GM19239 (cell line): ENCODE measurements around the gene ELP1.
"Not testable (repeated sequence)": the region's sequence is repeated elsewhere in the genome, so short reads cannot be mapped to it uniquely, and the experiment has no call there.

ENCODE experiments used
- DNase-seq: peaks from one replicate; pipeline ENCODE4 v3.0.0; 2011; ENCODE audit warnings: low spot score; ENCODE audit not compliant: insufficient read length
- FAIRE-seq: peaks from 2 replicates; lab custom pipeline; 2011; peaks lifted over from hg19 to GRCh38; lab: Jason Lieb, UNC

ELP1 gene

DNA sequence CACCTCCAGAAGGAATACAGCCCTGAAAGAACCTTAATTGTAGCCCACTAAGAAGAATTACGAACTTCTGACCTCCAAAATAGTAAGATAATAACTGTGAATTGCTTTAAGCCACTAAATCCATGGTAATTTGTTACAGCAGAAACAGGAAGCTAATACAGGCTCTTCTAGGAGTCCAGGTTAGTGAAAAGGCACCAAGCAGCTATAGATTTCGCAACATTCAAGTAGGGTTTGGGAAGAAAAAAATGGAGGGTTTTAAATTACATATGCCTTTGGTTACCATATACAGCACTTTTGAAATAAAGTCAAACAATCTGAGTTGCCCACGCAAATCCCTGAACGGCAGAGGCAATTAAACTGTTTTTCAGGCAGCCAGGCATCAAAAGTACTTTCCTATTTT, 73.6 kb downstream of the ELP1 start:
- DNase-seq (no peak), FAIRE-seq (no peak)

DNA sequence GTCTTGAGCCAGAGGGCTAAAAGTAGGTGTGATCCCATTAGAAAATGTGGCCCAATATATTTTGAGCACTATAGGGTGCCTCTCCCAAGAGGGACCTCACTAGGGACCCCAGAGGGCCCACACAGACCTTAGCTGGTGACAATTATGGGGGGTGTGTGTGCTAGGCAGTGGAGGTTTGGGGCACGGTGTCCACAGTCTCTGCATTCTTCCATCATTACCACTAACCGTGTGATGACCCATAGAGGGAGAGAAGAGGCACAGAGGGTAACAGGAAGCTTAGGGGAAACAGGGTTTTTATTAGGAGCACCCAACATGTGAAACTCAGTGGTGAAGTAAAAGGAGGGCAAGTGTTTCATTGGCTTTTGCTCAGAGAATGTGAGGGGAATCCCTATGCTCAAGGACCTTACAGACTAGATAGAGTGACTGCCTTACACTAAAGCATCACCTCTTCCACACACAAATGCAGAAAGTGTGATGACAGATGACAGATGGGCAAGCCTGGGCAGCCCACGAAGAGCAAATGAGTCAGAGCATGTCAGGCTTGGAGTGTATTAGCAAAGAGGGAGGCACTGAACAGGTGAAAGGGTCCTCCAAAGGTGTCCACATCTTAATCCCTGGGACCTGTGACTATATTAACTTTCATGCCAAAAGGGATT, 74.3 kb downstream of the ELP1 start:
- no peak for DNase-seq

DNA sequence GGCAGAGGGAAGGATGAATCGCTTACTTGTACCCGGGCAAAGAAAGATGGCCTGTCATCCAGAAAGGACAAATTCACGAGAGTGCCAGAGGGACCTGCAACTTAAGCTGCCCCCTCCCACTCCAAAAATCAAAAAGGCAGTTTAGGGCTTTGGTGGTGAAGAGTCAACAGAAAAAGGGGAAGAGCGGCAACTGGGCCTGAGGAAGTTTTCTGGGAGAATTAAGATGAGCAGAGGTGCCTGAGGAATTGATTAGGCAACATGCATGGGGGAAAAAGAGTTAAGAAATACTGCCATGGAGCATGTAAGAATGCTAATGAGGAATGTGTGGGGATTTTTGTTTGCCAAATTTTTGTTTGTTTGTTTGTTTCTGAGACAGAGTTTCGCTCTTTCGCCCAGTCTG, 76.4 kb downstream of the ELP1 start:
- no peak for DNase-seq
- FAIRE-seq: no peak

More for the DNA sequence above, 74.3 kb downstream of the ELP1 start:
- no peak for FAIRE-seq

DNA sequence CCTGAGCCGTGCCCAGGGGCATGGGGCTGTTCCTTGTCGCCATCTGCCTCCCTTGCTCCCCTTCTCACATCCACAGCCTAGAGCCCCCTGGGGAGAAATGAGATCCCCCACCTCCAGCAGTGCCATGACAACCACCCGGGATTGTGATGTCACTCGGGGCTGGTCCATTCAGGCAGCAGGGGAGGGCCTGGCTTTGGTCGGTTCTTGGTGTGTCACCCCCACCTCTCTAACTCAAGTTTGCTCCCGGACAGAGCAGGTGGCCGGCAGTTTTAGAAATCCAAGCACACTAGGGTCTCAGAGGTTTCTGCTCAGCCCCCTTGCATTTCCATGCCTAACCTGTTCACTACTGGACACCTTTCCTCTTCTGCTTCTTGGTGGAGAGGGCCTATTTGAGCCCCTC, 78.0 kb downstream of the ELP1 start, which contains the start of gene ACTL7B:
TSS of gene ACTL7B (minus strand) at position 99 of the 400 bp plus-strand sequence. CDS start at position 43, 56 bp downstream.
- FAIRE-seq (no peak), DNase-seq (no peak)

DNA sequence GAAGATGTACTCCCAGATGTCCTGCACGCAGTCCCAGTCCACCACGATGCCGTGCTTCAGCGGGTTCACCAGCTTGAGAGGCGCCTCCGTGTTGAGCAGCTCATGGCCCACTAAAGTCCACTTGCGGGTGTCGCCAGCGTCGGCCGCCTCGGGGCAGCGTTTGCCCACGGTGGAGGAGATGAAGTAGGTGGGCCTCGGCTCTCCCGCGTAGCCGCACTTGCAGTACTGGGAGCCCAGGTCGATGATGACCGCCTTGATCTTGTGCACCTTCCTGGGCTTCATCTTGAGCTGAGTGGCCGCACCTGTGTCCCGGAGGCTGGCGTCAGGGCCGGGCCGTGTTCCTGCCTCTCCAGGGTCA, 78.4 kb downstream of the ELP1 start:
- no peak for FAIRE-seq
- DNase-seq: no peak

DNA sequence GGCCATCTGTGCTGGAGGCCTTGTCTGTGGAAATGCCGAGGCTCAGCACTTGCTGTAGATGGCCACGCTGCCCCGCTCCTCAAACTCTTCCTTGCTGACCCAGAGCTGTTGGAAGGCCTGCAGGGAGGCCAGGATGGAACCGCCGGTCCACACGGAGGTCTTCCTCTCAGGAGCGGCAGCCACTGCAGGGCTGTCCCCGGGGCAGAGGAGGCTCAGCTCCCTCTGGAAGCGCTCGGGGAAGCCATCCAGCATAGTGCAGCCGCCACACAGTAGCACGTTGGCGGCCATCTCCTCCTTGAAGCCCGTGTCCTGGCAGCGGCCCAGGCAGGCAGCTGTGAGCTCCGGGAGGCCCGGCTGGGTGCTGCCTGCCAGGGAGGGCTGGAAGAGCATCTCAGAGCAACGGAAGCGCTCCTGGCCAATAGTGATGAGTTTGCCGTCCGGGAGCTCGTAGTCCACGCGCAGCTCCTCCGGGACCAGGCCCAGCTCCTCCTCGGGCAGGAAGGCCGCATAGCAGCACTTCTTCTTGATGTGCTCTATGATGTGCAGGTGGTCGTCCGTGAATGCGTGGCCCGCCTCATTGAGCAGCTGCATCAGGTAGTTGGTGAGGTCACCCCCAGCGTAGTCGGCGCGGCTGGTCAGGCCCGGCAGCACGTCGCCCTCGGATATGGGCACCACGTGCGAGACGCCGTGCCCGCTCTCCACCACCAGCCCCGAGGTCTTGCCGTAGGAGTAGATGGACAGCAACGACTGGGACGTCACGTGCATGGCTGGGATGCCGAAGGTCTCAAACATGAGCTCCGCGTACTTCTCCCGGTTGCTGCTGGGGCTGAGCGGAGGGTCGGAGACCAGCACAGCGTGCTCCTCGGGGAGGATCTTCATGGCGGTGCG, 79.0 kb downstream of the ELP1 start:
- FAIRE-seq (no peak), DNase-seq (no peak)

DNA sequence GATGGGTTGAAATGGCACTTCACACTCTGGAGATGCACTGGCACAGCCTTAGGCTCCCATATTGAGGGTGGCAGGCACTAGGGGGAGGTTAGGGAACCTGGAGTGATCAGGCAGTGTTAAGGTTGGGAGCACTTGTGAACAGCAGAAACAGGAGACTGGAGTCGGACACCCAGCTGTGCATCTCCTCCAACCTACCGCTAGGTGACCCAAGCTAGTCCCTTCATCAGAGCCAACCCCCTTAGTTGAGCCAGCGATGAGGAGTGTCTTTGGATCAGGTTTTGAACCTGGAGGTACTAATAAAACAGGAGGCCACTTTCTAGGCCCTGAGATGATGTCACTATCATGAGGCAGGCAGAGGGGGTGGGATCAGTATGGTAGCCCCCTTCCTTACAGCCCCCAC, 79.8 kb downstream of the ELP1 start:
- FAIRE-seq: no peak
- DNase-seq: no peak

DNA sequence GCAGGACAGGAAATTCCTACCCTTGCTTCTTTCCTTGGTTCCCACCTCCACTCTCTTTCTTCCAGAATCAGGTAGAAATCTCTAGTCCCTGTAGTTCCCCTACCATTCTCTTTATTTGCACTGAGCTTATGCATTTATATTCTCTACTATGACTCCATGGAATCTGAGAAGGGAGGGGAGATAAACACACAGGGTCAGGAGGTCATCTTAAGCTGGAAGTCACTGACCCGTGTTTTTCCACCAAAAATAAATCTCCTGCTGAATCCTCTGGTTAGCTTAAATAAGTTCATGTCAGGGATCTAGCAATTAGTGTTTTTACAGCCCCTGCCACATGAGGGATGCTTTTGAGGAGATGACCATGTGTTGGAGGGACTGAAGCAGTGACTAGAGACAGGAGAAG, 81.8 kb downstream of the ELP1 start:
- FAIRE-seq (no peak), DNase-seq (no peak)

DNA sequence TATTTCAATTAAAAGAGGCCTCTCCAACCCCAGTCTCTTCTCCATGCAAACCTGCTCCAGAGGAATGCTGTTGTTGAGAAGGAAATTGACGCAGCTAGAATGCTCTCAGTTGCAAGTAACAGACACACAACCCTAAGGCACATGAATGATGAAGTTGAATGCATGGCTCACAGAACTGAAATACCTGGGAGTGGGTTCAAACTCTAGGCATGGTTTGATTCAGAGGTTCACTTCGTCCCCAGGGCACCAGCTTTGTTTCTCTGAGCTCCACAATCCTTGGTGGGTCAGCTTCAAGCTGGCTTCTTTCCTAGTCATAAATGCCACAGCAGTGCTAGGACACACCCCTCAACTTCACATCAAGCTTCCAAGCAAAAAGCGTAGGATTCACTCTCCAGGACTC, 82.8 kb downstream of the ELP1 start:
- FAIRE-seq (no peak), DNase-seq (no peak)

DNA sequence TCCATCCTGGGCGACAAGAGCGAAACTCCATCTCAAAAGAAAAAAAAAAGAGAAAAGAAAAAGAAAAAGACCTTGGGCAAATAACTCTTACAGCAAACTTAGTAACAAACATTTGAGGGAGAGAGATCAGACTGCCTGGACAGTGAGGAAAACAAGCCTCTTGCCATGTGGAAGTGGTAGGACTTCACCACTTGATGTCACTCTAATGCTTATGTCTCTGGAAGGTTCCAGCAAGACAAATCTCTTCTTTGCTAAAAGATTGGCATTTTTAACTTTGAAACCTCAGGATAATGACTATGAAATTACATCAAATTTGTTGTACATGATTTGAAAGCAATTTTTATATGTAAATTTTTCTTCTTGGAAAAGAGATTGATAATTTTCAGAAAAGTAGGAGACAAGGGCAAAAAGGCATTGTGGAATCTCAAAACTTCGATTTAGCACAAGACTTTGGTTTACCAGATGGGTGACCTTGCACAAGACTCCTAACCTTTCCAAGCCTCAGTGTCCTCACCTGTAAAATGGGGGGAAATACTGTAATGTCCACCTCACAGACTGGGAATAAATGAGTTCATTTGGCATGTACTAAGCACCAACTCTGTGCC, 83.5 kb downstream of the ELP1 start:
- FAIRE-seq: no peak
- no peak for DNase-seq

DNA sequence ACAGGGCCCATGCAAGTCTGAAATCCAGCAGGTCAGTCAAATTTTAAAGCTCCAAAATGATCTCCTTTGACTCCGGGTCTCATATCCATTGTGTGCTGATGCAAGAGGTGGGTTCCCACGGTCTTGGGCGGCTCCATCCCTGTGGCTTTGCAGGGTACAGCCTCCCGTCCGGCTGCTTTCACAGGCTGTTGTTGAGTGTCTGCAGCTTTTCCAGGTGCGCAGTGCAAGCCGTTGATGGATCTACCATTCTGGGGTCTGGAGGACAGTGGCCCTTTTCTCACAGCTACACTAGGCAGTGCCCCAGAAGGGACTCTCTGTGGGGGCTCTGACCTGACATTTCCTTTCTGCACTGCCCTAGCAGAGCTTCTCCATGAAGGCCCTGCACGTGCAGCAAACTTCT, 85.6 kb downstream of the ELP1 start:
- not testable (repeated sequence) for DNase-seq, FAIRE-seq

DNA sequence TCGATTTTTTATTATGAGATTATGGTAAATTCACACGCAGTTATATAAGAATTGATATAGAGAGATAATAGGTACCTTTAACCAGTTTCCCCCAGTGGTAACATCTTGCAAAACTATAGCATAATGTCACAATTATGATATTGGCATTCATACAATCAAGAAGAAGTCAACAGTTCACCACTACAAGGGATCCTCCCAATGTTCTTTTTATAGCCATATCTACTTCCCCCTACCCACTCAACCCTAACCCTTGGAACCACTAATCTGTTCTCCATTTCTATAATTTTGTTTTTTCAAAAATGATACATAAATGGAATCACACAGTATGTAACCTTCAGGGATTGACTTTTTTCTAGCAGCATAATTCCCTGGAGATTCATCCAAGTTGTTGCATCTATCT, 88.0 kb downstream of the ELP1 start:
- FAIRE-seq: no peak
- DNase-seq: no peak

DNA sequence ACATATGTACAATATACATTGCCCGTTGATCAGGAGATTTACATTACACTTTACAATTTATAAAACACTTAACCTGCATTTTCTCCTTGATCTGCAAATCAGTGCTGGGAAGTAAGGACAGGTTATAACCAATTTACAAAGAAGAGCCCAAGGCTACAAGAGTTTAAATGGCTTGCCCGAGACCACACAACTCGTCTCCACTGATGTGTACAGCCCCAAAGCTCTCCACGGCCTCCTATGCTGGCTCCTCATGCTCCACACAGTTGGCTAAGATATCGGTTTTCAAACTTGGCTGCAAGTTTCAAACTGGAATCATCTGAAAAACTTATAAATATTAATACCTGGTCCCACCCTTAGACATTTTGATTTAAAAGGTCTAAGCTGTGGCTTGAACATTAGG, 88.4 kb downstream of the ELP1 start:
- no peak for FAIRE-seq
- no peak for DNase-seq

DNA sequence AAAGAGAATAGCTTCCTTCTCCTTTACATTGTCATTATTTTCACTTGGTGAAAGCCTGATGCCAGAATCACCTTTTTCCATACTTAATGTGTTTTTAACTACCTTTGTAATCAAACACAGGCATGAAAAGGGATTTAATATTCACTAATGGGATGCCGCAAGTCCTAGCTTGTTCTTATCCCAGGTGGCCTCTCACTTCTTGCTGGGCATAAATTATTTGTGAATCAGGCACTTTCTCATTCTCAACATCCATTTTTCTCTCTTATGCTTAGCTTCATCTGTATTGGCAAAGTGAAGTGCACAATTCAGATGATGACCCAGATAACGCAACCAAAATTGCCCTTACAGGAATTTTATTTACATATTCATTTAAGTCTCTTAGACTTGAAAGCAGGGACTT, 89.1 kb downstream of the ELP1 start:
- FAIRE-seq (no peak), DNase-seq (no peak)

DNA sequence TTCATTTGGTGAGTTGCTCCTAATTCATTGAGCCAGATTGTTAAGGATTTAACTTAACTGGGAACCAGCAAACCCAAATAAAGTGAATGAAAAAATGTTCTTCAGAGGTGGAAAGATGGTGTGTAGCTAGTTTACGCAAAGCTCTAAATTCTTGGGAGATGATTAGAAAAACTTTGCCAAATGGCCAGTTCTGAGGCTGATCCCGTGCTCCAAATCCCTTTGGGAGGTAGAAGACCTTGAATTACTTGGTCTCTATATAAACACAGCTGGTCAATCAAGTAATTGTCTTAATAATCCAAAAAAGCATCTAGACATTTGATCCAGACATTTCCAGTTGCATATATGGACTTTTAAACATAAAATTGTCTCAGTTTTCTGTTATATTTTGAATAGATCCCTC, 89.5 kb downstream of the ELP1 start:
- FAIRE-seq (no peak), DNase-seq (no peak)

DNA sequence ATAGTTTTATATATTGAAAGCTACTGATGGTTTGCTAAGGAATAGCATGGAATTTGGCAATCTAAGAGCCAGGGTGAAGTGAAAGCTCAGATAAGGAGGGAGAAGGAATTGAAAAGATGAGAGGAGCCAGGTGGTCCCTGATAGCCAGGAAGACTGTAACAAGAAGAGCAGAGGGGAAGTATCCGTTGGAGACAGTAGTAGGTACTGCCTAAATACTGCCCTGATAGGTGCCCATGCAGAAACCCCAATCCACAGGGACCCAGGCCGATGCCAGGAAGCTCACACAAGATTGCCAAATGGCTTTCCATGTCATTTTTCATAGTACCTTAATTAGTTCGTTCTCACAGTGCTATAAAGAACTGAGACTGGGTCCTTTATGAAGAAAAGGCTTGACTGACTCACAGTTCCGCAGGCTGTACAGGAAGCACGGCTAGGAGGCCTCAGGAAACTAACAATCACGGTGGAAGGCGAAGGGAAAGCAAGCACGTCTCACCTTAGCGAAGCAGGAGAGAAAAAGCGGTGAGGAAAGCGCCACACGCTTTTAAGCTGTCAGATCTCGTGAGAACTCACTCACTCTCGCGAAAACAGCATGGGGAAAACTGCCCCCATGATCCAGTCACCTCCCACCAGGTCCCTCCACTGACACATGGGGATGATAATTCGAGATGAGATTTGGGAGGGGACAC, 91.2 kb downstream of the ELP1 start:
- FAIRE-seq: no peak
- DNase-seq: no peak

DNA sequence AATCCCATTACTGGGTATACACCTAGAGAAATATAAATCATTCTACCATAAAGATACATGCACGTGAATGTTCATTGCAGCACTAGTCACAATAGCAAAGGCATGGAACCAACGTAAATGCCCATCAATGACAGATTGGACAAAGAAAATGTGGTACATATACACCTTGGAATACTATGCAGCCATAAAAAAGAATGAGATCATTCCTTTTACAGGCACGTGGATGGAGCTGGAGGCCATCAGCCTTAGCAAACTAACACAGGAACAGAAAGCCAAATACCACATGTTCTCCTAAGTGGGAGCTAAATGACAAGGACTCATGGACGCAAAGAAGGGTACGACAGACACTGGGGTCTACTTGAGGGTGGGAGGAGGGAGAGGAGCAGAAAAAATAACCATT, 94.4 kb downstream of the ELP1 start:
- FAIRE-seq, DNase-seq: not testable (repeated sequence)

DNA sequence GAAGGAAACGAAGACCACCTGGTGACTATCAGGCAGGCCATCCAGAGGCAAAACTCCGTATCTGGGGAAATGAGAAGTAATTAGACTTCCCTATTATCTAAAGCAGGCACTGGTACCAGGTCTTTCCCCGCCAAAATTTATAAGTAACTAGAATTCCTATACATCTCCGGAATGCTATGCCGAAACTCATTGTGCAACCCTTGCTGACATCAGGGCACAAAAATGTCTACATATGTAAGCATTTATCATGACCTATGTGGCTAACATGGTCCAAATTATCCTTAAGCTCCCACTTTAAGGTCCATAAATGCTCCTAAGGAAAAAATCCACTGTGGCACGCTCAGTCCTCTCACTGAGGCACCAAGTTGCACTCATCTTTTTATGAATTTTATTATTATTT, 95.9 kb downstream of the ELP1 start:
- FAIRE-seq (no peak), DNase-seq (no peak)

DNA sequence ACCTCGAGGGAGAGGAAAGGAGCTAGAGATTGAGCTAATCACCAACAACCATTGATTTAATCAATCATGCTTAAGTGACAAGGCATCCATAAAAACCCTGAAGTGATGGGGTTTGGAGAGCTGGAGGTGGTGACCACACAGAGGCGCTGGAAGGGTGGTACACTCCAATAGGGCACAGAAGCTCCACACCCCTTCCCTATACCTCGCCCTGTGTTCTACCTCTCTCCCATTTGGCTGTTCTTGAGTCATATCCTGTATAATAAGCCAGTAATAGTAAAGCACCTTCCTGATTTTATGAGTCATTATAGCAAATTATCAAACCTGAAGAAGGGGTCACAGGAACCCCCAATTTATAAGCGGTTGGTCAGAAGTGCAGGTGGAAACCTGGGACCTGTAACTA, 96.4 kb downstream of the ELP1 start:
- DNase-seq (no peak), FAIRE-seq (no peak)

DNA sequence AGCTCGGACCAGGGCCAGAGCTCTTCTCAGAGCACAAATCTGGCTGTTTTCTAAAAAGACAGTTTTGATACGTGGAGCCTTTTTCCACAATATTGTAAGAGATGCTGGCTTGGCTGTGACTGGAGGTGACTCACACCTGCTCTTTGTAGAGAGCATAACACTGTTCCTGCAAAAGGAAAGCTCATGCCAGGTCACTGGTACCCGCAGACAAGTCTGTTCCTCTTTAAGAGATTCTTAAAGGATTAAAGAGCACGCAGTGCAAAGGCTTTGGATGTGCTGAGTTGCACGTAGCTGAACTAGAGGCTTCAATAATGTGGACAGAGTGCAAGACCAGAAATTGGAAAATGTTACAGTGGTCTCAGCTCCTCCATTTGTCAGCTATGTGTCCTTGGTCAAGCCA, 97.1 kb downstream of the ELP1 start:
- DNase-seq (no peak), FAIRE-seq (no peak)

DNA sequence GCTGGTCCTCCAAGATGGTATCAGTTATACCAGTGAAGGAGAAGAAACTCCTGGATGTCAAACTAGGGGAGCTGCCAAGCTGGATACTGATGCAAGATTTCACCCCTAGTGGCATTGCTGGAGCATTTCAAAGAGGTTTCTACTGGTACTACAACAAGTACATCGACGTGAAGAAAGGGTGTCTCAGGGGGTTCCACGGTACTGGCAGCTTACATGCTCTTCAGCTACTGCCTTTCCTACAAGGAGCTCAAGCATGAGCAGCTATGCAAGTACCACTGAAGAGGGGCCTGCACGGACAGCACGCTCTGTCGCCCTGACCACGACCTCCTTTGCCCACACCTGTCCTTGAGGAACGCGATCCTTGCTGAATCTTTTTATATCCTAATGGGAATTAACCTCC, 97.6 kb downstream of the ELP1 start:
- DNase-seq (no peak), FAIRE-seq (no peak)
